GM21528 (cell line): Measurements from ENCODE around the gene MYPOP.
"Not testable (repeated sequence)": the region's sequence is repeated elsewhere in the genome, so short reads cannot be mapped to it uniquely, and the experiment has no call there.

Experiments used
- ATAC-seq: cut with Tn5 transposase; IDR thresholded peaks from one replicate; pipeline ENCODE4 v1.9.1; 2021; ENCODE audit warnings: mild to moderate bottlenecking, moderate library complexity; ENCODE audit not compliant: unreplicated experiment, low FRiP score

Gene MYPOP

DNA sequence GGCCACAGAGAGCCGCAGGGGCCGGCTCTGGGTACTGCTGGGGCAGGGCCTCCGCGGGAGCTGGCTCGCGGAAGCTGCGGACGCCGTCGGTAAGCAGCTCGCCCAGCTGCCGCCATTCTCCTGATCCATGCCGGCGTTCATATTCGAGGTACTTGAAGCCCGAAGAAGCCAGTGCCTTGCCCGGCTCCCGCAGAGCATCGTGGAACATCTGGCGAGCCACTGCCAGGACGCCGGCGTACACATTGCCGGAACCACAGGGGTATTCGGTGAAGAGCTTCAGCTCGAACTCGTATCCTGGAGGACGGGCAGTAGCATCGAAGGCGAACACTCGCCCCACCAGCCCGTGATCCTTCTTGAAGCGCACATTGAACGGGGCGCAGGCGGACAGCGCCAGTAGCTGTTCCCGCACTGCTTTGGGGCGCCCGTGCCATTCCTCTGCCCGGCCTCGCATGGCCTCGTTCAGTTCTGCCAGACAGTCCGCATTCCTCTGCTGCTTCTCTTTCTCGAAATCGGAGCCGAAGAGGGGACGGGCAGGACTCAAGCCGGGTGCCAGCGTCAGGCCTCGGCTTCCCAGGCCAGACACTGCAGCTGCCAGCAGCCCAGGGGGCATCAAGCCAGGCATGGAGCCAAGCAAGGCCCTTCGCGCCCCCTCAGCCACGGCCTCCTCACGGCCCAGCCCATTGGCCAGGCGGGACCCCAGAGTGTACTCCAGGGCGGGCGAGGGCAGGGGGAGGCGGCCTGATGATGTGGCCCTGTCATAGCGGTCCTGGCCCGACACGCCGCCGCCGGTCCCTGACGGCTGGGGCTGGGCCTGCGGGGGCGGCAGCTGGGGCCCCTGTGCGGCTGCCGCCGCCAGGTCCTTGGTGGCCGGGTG is 17.5 kb downstream of the MYPOP start:
- peak; percentile 4 for ATAC-seq

GRCh38 chr19:45883881-45884681 is 18.3 kb downstream of the MYPOP start:
- ATAC-seq, result no peak

GRCh38 chr19:45883586-45883880 is 18.9 kb downstream of the MYPOP start:
- ATAC-seq, result no peak

DNA sequence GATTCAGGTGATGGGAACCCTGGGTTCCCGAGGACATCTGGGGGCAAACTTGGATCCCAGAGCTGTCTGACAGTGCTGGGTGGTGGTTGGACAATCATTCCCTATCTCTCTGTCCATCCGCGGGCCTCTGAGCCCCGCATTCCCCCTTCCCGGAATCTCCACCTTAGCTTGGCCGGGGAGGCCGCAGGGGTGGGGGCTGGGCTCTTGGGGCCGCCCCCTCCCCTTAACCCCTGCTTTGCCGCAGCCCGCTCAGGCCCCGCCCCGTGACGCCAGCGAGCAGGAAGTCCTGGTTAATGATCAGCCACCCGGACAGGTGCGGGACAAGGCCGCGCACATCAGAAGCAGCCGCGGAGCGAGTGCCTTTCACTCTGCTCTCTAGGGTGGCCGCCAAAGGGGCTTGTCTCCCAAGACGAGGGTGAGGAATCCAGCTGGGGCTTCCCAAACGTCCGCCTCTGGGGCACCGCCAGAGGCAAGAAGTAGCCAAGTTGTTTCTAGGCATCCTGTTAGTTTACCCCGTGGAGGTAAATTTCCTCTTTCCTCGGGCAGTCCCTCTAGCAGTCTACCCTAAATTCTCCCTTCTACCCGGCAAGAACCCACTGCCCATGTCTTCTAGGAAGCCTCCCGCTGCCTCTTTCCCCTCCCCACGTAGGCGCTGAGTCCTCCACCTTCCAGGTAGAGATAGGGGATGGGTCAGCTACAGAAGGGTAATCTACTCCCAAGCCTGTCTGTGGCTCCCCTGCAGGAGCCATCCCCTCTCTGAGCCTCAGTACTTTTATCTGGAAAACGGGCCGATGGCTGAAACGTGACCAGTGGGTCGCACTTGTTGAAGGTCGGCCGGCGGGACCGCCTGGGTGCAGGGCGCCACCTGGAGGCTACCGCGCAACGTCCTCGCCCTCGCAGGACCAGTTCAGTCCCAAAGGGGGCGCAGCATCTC is 19.5 kb downstream of the MYPOP start:
- no peak for ATAC-seq

DNA sequence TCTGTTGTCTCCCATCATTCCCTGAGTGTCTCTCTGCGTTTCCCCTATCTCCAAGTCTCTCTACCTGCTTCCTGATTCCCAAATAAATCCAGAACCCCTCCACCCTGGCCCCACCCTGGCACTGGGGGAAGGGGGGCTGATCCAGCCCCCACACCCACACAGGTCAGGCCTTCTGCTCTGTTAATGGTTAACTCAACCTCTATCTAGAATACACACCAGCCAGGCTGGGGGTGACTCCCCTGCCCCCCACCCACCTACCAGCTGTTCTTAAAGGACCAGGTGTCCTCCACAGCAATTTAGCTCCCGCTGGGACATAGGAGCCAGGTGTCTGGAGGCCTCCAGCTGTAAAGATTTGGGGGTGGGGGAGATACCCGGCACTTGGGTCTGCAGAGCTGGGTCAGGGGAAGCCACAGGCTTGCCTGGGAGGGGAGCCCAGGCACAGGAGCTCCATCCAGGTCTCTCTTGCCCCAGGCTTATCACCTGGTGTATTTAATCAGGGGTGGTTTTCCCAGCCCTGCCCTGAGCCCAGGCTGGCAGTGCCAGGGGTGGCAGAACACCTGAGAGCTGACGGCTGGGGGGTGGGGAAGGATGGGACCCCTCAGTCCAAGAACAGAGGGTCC is 20.4 kb downstream of the MYPOP start:
- no peak for ATAC-seq

GRCh38 chr19:45881082-45881908 is 21.1 kb downstream of the MYPOP start:
- ATAC-seq, result no peak

DNA sequence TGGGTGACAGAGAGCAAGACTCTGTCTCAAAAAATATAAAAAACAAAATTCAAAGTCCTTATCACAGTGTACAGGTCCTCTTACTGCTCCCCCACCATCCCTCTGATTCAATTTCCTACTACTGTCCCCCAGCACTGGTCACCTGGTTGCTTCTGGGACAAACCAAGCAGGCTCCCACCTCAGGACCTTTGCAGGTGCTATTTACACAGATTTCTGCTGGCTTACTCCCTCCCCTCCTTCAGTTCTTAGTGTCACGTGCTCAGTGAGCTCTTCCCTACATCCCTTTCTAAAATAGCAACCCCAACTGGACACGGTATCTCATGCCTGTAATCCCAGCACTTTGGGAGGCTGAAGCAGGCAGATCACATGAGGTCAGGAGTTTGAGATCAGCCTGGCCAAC is 22.4 kb downstream of the MYPOP start:
- ATAC-seq, result no peak

GRCh38 chr19:45879055-45879454 is 23.4 kb downstream of the MYPOP start:
- ATAC-seq, result no peak

DNA sequence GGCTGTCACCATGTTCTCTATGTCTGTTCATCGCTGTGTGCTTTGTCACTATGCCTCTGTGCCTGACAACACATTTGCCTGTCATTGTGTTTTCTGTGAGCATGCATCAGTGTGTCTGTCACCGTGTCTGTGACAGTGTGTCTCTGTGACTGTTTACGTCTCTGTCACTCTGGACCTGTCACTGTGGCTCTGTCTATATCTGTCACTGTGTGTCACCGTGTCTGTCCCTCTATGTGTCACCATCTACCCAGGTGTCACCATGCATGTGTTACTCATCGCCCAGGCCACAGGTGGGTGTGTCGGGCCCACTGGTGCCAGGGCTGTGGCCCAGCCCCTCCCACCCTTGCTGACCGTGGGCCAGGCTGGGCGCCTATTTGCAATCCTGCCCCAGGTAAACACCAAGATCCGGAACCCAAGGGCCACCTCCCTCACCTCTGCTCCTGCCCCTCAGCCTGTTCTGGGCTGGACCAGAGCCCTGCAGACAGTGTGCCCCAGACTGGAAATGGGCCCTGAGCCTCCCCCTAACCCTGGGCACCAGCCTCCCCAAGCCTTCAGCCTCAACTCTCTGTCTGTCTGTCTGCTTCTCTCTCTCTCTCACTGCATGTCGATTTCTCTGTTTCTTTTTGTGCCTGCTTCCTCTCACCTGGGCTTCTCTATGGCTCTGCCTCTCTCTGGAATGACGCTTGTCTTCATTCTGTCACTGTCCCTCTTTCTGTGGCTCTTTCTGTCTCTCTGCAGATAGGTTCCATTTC is 24.2 kb downstream of the MYPOP start:
- no peak for ATAC-seq

- ATAC-seq, result no peak
These were observed 25.8 kb downstream of the MYPOP start for GRCh38 chr19:45876411-45877197.

DNA sequence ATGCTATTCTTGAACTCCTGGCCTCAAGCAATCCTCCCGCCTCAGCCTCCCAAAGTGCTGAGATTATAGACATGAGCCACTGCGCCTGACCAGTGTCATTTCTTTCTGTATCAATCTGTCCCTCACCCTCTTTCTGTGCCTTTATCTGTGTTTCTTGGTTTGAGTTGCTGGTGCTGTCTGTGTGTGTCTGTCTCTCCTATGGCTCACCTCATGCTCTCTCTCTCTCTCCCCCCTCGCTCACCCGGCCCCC is 26.3 kb downstream of the MYPOP start:
- no peak for ATAC-seq

DNA sequence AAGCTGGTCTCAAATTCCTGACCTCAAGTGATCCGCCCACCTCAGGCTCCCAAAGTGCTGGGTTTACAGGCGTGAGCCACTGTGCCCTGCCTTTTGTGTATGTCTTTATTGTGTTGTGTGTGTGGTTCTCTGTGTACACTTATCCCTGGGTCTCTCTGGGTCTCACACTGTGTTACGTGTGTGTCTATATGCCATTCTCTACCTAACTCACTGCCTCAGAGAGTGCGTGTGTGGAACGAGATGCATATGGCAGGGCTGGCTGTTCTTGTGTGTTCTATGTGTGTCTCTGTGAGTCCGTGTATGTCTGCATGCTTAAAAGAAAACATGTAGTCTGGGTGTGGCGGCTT is 27.8 kb downstream of the MYPOP start:
- no peak for ATAC-seq

DNA sequence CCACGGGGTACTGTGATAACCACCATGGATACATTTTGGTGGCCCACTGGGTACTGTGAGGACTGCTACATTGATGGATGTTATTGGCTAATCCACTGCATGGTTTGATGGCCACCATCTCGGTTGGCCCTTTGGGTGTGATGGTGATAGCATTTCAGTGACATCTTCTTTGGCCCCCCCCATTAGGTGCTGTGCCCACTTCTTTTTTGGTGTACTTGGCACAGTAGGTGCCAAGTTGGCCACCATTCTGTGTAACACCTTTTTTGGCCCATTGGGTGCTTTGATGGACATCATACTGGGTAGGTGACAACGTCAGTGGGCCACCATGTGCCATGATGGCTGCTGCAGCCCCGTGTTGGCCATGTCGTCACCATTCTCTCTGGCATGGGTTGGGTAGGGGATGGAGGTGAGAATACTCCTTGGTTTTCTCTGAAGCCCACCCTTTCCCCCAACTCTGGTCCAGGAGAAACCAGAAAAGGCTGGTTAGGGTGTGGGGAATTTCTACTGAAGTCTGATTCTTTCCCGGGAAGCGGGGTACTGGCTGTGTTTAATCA is 29.1 kb downstream of the MYPOP start:
- no peak for ATAC-seq

GRCh38 chr19:45872095-45872919 is 30.1 kb downstream of the MYPOP start:
- no peak for ATAC-seq

DNA sequence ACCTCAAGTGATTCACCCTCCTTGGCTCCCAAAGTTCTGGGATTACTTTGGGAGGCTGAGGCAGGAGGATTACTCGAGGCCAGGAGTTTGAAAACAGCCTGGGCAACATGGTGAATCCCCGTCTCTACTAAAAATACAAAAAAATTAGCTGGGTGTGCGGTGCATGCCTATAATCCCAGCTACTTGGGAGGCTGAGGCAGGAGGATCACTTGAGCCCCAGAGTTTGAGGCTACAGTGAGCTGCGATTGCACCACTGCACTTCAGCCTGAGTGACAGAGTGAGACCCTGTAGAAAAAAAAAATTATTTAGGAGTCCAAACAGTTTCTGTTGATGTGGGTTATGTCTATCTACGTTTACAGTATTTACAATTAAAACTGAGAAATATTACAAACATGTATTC is 31.6 kb downstream of the MYPOP start:
- ATAC-seq, result no peak

- ATAC-seq, result not testable (repeated sequence)
These were observed 35.2 kb downstream of the MYPOP start for GRCh38 chr19:45867241-45867640.

GRCh38 chr19:45866400-45867176 is 35.8 kb downstream of the MYPOP start:
- ATAC-seq, result no peak
